HS-5 (cell line): ENCODE results near the gene SPDYE5.
"Not testable (repeated sequence)": the region's sequence is repeated elsewhere in the genome, so short reads cannot be mapped to it uniquely, and the experiment has no call there.

ENCODE experiments used
- DNase-seq: peaks from one replicate; pipeline ENCODE4 v3.0.0-alpha.2; 2012; ENCODE audit warnings: low read depth

SPDYE5 gene, protein sequence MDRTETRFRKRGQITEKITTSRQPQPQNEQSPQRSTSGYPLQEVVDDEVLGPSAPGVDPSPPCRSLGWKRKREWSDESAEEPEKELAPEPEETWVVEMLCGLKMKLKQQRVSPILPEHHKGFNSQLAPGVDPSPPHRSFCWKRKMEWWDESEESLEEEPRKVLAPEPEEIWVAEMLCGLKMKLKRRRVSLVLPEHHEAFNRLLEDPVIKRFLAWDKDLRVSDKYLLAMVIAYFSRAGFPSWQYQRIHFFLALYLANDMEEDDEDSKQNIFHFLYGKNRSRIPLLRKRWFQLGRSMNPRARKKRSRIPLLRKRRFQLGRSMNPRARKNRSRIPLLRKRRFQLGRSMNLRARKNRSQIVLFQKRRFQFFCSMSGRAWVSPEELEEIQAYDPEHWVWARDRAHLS

DNA sequence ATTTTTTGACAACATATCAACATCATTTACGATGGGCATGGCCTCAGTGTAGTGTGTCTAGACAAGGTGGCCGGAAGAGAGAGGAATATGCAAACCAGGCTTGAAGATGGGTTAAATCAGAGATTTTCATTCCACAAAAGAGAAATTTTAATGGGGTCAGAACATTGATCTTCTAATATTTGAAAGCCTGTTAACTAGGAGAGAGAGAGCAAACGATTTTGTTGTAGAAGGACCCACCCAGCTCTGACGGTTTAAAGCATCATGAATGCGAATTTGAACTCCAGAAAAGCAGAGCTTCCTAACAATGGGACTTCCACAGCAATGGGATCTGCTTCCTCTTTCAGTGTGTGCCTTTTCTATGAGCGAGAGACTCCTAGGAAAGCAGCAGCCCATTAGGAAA is at the start of gene SPDYE5:
SPDYE5 (plus strand) TSS at position 301 of the 400 bp plus-strand sequence. CDS start 1,728 bp downstream, outside the sequence.
- not testable (repeated sequence) for DNase-seq

DNA sequence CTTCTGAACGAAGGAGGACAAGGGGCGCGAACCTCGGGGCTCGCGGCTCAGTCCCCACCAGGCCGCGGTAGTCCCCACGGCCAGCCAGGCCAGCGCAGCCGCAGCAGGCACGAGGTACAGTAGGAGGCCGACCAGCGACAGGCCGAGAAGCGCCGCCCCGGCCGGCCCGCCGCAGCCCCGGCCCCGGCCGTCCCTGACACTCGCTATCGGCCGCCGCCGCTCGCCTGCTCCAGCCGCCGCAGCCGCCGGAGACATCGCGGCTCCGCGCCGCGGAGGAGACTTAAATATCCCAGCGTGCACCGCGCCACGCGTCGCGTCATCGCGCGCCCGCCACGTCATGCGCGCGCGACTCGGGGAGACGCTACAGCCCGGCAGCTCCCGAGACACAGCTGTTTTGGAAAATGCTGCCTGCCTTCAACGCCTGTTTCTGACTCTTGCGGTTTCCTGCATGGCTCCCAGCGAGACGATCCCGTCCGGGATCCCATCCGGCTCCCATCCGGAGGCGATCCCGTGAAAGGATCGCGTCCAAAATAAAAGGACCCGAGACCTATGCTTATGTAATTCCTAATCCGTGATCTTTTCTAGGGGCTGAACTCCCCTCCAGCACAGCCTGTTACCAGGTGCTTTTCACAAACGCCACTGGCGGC is 49.5 kb upstream of the SPDYE5 start:
- DNase-seq = peak; percentile 1

DNA sequence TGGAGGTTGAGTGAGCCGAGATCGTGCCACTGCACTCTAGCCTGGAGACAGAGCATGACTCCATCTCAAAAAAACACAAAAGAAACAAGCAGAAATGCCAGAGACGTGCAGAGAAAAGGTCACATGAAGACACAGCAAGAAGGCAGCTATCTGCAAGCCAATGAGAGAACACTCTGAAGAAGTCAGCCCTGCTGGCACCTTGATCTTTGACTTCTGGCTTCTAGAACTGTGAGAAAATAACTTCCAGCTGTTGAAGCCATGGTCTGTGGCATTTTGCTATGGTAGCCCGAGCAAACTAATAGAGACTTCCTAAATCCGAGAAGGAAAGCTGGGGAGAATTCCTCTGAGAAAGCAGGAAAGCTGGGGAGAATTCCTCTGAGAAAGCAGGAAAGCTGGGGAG is 42.2 kb upstream of the SPDYE5 start:
- not testable (repeated sequence) for DNase-seq

DNA sequence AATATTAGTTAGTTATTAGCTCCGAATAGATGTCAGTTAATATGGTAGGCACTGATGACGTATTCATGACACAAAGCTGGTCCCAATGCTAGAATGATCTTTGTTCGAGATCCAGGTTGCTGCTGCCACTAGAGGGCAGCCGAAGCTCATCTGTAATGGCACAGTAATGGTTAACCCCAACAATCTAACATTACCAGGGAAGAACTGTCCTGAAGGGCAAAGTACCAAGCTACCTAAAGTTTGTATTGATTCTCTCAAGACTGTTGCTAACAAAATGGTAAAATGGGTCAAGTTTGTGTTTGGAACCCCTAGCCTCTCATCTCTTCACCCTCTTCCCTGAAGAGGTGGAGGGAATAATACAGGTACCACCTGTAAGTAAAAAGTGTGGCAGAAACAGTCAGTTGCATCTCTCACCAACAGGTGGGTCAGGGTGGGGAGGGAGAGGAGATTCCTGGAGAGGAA is 39.6 kb upstream of the SPDYE5 start:
- not testable (repeated sequence) for DNase-seq

DNA sequence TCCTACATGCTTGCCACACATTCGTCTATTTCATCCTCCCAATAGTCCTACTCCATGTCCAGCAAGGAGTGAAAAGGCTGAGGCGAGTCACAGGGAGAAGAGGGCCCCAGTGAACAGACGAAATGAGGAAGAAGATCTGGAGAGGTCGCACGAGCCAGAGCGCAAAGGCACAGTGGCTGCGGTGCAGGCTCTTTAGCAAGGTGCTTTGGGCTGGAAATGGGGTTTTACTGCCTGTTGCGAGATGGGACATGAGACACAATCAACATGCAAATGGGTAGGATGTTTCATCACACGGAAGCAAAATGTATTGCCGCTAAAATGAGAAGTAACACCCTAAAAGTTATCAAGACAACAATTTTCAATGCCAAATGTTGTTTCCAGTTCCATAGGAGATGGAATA is 35.7 kb upstream of the SPDYE5 start:
- DNase-seq = not testable (repeated sequence)

DNA sequence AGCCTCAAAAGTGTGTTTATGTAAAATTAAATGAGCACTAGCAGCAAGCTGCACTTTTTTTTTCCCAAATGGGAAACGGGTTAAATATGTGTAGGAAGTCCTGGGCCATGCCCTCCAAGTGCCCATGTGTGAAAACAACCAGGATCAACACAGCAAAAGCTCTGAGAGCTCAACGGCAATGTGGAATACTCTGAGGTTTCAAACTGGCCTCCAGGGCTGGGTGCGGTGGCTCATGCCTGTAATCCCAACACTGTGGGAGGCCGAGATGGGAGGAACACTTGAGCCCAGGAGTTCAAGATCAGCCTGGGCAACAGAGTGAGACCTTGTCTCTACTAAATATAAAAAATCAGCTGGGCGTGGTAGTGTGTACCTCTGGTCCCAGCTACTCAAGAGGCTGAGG is 34.1 kb upstream of the SPDYE5 start:
- DNase-seq = not testable (repeated sequence)

DNA sequence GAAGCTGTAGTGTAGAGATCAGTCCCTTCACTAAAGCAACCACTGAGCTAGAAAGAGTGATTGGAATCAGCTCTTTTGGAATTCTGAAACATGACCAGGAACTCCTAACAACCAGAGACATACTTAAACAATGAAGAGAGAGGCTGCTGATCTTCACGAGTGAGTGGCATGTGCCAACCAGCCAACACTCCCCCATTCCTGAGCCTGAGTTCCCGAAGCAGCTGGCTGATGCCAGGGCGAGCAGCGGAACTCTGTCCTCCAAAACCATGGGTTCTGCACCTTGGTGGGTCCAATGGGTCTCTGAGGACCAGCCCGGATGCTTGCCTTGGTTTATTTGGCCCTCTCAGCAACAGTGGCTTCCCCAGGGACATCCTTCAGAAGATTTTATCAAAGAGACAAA is 31.6 kb upstream of the SPDYE5 start:
- DNase-seq = not testable (repeated sequence)

DNA sequence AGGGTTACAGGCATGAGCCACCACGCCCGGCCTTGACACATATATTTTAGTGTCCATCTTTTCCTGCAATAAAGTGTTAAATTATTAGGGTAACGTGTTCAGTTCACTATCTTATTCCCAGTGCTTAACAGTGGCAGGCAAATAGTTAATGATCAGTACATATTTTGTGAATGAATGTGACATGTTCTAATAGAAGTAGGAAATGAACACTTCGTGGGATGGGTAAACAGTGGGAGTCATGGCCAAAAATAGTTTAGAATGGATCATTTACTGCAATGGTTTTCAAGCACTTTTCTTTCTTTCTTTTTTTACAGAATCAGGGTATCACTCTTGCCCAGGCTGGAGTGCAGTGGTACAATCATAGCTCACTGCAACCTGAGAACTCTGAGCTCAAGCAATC is 22.0 kb upstream of the SPDYE5 start:
- not testable (repeated sequence) for DNase-seq

DNA sequence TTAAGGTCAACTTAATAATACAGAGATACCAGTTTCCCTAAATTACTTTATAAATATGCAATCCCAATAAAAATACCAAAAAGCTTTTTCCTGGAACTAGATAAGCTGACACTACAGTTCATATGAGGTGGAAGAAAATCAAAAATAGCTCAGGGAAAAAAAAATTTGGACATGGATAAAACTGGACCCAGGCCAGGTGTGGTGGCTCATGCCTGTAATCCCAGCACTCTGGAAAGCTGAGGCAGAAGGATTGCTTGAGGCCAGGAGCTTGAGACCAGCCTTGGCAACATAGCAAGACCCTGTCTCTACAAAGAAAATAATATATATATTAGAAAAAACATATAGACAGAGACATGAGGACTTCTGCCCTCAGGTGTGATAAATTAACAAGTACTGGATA is 14.7 kb upstream of the SPDYE5 start:
- DNase-seq = not testable (repeated sequence)

DNA sequence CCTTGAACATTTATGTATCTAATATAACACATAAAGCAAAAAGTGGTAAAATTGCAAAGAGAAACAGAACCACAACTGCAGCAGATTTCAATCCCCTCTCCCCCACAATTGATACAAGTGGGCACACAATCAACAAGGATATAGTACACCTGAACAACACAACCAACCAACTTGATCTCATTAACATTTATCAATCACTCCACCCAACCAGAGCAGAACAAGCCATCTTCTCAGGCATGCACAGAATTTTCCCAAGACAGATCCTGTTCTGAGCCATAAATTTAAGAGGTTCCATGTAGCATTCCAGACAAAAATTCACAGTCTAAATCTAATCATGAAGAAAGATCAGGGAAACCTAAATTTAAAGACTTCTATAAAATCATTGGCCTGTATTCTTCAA is 11.8 kb upstream of the SPDYE5 start:
- not testable (repeated sequence) for DNase-seq

DNA sequence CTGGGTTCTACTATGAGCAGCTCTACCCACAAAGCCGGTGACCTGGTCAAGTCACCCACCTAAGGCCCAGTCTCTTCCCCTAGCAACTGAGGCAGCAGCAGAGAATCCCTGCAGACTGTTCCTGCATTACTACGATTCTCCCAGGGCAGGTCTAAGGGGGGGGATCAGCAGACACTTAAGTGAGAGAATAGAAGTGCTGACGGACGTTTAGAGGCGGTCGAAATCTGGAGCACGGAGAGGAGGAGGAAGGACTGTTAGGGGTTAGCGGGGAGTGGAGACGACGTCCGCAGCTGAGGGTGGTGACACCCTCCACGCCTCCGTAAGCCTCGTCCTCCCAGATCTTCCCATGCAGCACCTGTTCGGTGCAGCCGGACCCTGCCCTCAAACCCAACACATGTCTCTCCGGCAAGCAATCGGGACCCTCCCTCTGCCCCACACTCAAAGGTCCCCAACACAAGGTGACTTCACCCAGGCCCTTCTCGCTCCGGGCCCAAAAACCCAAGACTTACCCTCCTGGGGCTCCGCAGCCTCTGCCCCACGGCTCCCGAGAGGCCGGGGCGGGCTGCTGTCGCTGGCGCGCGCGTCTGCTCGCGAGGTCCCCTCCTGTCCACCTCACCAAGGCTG is 6.7 kb upstream of the SPDYE5 start:
- not testable (repeated sequence) for DNase-seq

DNA sequence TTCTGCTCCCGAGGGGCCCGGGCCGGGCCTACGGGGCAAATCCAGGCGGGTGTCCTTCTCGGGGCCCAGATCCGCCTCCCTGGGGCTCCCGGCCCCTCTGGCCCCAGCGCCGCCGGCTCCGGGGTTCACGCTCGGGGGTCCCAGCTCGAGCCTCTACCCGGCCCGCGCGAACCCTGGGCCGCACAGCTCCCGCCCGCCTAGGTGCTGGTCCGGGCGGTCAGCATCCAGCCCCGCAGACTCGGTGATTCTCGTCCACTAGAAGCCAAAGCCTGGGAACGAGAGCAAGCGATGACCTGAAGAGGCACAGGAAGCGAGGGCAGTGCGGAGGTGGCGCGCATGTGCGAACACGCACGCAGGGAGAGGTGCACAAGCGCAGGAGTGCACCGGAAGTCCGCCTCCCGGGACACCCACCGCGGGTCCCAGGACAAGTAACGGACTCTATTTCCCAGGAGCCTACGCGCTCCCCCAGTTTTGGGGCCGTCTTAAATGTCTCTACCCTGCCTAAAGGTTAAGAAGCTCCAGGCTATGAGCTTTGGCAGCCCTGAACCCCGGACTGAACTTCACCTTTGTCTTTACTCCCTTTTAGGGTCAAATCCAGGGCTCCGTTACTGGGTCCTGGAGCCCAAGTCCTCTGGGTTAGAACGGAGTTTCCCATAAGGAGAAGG is 6.0 kb upstream of the SPDYE5 start, which contains the start of gene POM121C:
POM121C (minus strand) TSS at position 321 of the 665 bp plus-strand sequence. CDS start 44,803 bp downstream, outside the sequence.
- peak; percentile 40 for DNase-seq

DNA sequence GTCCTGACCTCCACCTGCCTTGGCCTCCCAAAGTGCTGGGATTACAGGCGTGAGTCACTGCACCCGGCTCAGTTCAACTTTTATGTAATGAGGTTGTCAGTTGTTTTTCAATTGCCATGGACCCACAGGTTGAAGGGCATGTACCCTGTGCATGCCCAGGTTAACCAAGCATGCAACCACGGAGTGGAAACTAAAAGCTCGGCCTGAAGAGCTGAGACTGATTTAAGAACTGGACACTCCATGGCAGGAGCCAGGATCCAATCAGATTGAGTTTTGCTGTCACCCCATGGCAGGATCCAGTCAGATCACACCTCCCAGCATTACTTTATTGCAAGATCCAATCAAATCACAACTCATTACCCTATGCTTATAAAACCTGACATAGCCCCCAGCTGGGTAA is 16.9 kb downstream of the SPDYE5 start:
- DNase-seq = not testable (repeated sequence)

DNA sequence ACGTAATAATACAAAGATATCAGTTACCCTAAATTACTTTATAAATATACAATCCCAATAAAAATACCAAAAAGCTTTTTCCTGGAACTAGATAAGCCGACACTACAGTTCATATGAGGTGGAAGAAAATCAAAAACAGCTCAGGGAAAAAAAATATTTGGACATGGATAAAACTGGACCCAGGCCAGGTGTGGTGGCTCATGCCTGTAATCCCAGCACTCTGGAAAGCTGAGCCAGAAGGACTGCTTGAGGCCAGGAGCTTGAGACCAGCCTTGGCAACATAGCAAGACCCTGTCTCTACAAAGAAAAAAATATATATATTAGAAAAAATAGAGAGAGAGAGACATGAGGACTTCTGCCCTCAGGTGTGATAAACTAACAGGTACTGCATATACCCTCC is 26.7 kb downstream of the SPDYE5 start:
- DNase-seq = not testable (repeated sequence)

DNA sequence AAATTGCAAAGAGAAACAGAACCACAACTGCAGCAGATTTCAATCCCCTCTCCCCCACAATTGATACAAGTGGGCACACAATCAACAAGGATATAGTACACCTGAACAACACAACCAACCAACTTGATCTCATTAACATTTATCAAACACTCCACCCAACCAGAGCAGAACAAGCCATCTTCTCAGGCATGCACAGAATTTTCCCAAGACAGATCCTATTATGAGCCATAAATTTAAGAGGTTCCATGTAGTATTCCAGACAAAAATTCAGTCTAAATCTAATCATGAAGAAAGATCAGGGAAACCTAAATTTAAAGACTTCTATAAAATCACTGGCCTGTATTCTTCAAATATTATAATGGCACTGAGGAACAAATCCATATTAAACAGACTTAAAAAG is 29.6 kb downstream of the SPDYE5 start:
- DNase-seq = not testable (repeated sequence)

DNA sequence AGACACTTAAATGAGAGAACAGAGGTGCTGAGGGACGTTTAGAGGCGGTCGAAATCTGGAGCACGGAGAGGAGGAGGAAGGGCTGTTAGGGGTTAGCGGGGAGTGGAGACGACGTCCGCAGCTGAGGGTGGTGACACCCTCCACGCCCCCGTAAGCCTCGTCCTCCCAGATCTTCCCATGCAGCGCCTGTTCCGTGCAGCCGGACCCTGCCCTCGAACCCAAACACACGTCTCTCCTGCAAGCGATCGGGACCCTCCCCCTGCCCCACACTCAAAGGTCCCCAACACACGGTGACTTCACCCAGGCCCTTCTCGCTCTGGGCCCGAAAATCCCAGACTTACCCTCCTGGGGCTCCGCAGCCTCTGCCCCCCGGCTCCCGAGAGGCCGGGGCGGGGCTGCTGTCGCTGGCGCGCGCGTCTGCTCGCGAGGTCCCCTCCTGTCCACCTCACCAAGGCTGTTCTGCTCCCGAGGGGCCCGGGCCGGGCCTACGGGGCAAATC is 35.2 kb downstream of the SPDYE5 start:
- DNase-seq = not testable (repeated sequence)

DNA sequence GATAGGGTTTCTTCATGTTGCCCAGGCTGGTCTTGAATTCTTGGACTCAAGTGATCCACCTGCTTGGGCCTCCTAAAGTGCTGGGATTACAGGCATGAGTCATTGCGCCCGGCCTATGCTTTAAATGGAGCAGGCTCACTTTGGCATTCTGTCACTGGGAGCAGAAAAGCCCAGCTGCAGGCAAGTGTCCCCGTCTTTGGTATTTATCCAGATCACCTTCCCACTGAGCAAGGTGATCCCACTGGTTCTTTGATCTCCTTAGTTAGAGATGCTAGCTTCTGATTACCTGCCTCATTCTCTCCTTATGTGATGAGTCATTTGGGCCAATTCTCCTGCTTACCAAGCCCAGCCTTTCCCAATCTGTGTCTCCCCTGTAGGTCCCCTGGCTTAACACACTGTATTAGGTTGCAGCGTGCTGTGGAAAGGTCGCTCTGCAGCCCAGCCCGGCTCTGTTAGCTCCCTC is 39.3 kb downstream of the SPDYE5 start:
- DNase-seq = no peak

DNA sequence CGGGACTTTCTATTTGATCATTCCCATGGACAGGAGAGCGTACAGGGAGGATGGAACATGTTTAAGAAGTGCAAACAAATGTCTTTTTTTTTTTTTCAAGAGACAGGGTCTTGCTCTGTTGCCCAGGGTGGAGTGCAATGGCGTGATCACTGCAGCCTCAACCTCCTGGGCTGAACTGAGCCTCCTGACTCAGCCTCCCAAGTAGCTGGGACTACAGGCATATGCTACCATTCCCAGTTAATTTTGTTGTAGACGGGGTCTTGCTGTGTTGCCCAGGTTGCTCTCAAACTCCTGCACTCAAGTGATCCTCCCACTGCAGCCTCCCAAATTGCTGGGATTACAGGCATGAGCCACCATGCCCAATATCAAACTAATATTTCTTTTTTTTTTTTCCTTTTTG is 40.5 kb downstream of the SPDYE5 start:
- no peak for DNase-seq

DNA sequence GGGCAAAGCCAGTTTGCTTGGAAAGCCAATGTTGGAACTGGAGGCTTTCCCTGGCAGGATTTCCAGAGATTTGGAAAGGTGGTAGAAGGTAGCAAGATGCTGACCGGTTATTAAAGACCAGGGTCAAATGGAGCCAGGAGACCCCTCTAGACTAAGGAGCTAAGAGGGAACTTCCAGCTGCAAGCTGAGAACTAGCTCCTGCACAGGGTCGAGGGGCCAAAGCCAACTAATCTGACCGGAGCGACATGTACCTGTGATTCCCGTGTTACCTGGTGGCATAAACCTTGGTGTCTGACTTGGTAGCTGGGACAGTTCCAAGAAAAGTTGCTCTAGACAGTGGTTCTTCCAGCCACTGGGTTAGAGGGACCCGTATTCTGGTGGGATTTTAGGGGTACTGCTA is 41.8 kb downstream of the SPDYE5 start:
- DNase-seq = no peak

DNA sequence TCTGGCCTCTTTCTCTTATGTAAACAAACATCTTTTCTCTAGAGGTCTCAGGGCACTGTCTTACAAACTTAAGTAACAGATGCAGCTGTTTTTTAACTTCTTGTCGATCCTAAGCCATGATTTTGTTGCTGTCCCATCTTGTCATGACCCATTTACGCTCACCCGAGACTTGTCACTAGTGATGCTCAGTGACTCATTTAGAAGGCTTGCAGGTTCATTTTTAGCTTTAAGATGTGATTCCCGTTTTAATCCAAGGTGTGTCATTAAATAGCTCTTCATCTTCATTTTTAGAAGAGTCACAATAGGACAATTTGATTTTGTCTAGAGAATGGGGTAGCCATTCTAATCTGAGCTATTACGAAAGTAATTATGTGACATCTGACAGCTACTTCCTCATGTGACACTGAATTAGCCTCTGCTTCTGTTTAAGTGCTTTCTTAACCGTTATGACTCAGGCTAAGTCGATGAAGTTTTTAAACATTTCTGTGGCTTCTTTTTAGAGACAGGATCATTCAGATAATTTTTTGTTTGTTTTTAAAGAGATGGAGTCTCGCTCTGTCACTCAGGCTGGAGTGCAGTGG is 42.7 kb downstream of the SPDYE5 start:
- peak; percentile 25 for DNase-seq

DNA sequence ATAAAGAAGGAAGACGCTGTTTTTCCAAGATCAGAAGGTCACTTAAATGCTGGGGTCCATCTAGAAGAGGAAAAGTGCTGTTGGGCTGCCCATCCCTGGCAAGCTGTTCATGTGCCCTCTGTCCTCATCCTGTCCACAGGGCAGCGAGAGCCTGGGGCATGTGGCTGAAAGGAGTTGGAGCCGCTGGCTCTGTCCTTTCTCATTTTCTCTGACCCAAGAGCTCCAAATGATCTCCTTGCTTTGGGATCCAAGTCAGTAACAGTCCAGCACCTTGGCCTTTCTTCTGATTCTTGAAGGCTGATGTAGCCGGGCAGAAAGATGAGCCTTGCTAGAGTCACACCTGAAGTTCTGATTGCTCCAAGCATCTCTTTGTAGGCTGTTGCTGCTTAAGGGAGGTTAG is 44.4 kb downstream of the SPDYE5 start:
- no peak for DNase-seq
